Measurements from ENCODE around the gene TMF1. TPM values are rescaled to one million over a fixed set of nuclear protein-coding genes. Genes with fewer than 3 reads are reported as not detected.
A peak's percentile ranks its signal among the peaks of the same experiment; 100 is the strongest.

TMF1 gene
- total and polyA plus RNA-seq, 2 experiments from 2014 or later, result 15.8 to 21.3 TPM

DNA sequence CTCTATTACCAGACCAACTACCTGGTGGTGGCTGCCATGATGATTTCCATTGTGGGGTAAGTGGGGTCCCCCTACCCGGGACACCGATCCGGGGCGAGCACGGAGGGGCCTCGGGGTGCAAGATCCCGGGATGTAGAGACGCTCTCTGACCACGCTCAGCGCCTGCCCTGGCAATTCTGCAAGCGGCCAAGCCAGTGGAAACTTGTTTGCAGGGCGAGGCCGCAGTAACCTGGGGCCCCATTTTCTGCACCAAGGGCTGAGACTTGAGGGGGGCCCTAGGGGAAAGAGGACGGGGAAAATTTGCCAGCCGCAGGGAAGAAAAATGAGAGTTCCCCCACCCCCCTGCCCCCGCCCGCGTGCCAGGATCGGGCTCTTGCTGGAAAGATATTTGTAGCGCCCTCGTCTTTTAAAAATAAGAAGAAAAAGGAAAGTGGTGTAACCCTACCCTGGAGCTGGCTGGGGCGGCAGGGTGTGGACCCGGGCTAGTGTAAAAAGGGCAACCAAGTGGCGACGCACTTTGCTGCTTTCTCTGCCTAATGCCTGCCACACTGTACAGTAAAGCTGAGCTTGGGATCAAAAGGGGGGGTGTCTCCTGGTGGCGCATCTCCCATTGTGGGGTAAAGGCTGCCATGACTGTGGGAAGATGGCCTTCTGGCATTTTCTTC, 33.2 kb upstream of the TMF1 start:
- TF ChIP-seq, protein P1, sequence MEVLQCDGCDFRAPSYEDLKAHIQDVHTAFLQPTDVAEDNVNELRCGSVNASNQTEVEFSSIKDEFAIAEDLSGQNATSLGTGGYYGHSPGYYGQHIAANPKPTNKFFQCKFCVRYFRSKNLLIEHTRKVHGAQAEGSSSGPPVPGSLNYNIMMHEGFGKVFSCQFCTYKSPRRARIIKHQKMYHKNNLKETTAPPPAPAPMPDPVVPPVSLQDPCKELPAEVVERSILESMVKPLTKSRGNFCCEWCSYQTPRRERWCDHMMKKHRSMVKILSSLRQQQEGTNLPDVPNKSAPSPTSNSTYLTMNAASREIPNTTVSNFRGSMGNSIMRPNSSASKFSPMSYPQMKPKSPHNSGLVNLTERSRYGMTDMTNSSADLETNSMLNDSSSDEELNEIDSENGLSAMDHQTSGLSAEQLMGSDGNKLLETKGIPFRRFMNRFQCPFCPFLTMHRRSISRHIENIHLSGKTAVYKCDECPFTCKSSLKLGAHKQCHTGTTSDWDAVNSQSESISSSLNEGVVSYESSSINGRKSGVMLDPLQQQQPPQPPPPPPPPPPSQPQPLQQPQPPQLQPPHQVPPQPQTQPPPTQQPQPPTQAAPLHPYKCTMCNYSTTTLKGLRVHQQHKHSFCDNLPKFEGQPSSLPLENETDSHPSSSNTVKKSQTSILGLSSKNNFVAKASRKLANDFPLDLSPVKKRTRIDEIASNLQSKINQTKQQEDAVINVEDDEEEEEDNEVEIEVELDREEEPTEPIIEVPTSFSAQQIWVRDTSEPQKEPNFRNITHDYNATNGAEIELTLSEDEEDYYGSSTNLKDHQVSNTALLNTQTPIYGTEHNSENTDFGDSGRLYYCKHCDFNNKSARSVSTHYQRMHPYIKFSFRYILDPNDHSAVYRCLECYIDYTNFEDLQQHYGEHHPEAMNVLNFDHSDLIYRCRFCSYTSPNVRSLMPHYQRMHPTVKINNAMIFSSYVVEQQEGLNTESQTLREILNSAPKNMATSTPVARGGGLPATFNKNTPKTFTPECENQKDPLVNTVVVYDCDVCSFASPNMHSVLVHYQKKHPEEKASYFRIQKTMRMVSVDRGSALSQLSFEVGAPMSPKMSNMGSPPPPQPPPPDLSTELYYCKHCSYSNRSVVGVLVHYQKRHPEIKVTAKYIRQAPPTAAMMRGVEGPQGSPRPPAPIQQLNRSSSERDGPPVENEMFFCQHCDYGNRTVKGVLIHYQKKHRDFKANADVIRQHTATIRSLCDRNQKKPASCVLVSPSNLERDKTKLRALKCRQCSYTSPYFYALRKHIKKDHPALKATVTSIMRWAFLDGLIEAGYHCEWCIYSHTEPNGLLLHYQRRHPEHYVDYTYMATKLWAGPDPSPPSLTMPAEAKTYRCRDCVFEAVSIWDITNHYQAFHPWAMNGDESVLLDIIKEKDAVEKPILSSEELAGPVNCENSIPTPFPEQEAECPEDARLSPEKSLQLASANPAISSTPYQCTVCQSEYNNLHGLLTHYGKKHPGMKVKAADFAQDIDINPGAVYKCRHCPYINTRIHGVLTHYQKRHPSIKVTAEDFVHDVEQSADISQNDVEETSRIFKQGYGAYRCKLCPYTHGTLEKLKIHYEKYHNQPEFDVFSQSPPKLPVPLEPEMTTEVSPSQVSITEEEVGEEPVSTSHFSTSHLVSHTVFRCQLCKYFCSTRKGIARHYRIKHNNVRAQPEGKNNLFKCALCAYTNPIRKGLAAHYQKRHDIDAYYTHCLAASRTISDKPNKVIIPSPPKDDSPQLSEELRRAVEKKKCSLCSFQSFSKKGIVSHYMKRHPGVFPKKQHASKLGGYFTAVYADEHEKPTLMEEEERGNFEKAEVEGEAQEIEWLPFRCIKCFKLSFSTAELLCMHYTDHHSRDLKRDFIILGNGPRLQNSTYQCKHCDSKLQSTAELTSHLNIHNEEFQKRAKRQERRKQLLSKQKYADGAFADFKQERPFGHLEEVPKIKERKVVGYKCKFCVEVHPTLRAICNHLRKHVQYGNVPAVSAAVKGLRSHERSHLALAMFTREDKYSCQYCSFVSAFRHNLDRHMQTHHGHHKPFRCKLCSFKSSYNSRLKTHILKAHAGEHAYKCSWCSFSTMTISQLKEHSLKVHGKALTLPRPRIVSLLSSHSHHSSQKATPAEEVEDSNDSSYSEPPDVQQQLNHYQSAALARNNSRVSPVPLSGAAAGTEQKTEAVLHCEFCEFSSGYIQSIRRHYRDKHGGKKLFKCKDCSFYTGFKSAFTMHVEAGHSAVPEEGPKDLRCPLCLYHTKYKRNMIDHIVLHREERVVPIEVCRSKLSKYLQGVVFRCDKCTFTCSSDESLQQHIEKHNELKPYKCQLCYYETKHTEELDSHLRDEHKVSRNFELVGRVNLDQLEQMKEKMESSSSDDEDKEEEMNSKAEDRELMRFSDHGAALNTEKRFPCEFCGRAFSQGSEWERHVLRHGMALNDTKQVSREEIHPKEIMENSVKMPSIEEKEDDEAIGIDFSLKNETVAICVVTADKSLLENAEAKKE (CRISPR knock-in tag; IDR thresholded peaks at IDR 0.05), result no peak
- TF ChIP-seq JUNB (IDR thresholded peaks at IDR 0.05; ENCODE audit: unreplicated experiment) (no peak), ZNF331 (CRISPR knock-in tag; IDR thresholded peaks at IDR 0.05; ENCODE audit: low read depth) (no peak), EZH2 (IDR thresholded peaks at IDR 0.05; ENCODE audit: low read depth, unreplicated experiment) (no peak), ZNF114 (CRISPR knock-in tag; IDR thresholded peaks at IDR 0.05) (no peak), EZH2phosphoT487 (IDR thresholded peaks at IDR 0.05; ENCODE audit: unreplicated experiment) (no peak), CREB1 (CRISPR knock-in tag; IDR thresholded peaks at IDR 0.05; ENCODE audit: low read depth) (no peak), NANOG (IDR thresholded peaks at IDR 0.05; ENCODE audit: borderline replicate concordance) (no peak), POLR2AphosphoS5 (IDR thresholded peaks at IDR 0.05; ENCODE audit: low read depth) (no peak), STAT1 (IDR thresholded peaks at IDR 0.05; ENCODE audit: unreplicated experiment) (no peak)
- TF ChIP-seq, protein P2, sequence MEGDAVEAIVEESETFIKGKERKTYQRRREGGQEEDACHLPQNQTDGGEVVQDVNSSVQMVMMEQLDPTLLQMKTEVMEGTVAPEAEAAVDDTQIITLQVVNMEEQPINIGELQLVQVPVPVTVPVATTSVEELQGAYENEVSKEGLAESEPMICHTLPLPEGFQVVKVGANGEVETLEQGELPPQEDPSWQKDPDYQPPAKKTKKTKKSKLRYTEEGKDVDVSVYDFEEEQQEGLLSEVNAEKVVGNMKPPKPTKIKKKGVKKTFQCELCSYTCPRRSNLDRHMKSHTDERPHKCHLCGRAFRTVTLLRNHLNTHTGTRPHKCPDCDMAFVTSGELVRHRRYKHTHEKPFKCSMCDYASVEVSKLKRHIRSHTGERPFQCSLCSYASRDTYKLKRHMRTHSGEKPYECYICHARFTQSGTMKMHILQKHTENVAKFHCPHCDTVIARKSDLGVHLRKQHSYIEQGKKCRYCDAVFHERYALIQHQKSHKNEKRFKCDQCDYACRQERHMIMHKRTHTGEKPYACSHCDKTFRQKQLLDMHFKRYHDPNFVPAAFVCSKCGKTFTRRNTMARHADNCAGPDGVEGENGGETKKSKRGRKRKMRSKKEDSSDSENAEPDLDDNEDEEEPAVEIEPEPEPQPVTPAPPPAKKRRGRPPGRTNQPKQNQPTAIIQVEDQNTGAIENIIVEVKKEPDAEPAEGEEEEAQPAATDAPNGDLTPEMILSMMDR (conservative IDR thresholded peaks at IDR 0.05; ENCODE audit: low read depth in 2 of 2), result no peak
- TF ChIP-seq, protein P3, sequence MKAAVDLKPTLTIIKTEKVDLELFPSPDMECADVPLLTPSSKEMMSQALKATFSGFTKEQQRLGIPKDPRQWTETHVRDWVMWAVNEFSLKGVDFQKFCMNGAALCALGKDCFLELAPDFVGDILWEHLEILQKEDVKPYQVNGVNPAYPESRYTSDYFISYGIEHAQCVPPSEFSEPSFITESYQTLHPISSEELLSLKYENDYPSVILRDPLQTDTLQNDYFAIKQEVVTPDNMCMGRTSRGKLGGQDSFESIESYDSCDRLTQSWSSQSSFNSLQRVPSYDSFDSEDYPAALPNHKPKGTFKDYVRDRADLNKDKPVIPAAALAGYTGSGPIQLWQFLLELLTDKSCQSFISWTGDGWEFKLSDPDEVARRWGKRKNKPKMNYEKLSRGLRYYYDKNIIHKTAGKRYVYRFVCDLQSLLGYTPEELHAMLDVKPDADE (IDR thresholded peaks at IDR 0.05), result no peak
- TF ChIP-seq, protein P4, sequence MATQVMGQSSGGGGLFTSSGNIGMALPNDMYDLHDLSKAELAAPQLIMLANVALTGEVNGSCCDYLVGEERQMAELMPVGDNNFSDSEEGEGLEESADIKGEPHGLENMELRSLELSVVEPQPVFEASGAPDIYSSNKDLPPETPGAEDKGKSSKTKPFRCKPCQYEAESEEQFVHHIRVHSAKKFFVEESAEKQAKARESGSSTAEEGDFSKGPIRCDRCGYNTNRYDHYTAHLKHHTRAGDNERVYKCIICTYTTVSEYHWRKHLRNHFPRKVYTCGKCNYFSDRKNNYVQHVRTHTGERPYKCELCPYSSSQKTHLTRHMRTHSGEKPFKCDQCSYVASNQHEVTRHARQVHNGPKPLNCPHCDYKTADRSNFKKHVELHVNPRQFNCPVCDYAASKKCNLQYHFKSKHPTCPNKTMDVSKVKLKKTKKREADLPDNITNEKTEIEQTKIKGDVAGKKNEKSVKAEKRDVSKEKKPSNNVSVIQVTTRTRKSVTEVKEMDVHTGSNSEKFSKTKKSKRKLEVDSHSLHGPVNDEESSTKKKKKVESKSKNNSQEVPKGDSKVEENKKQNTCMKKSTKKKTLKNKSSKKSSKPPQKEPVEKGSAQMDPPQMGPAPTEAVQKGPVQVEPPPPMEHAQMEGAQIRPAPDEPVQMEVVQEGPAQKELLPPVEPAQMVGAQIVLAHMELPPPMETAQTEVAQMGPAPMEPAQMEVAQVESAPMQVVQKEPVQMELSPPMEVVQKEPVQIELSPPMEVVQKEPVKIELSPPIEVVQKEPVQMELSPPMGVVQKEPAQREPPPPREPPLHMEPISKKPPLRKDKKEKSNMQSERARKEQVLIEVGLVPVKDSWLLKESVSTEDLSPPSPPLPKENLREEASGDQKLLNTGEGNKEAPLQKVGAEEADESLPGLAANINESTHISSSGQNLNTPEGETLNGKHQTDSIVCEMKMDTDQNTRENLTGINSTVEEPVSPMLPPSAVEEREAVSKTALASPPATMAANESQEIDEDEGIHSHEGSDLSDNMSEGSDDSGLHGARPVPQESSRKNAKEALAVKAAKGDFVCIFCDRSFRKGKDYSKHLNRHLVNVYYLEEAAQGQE (IDR thresholded peaks at IDR 0.05; ENCODE audit: unreplicated experiment), result no peak
- Histone ChIP-seq H3K9me2 (ENCODE audit: insufficient read depth) (no peaks in the 10 kb centered on the region), H2AFZ (peak overlapping the region; percentile 95), H4K20me1 (replicated peaks; ENCODE audit: insufficient read depth) (no peaks in the 10 kb centered on the region), H3K27me3 (ENCODE audit: insufficient read depth) (no peaks in the 10 kb centered on the region), H3K36me3 (ENCODE audit: insufficient read depth) (no peaks in the 10 kb centered on the region), H3K4me3 (peak overlapping the region; percentile 81), H3K27ac (ENCODE audit: low read depth) (no peak overlapping the region), H3K79me2 (replicated peaks; ENCODE audit: insufficient read depth) (0 out of 2 replicates have a peak, but pooled peaks cover 13% of the 10 kb centered on the region), H3K4me1 (ENCODE audit: insufficient read depth) (peaks cover 44% of the 10 kb centered on the region), H3F3A (replicated peaks; ENCODE audit: low read depth) (no peaks in the 10 kb centered on the region), H3K4me2 (peak overlapping the region; percentile 84)
- H3K4me1 Mint-ChIP-seq, result peaks cover 53% of the 10 kb centered on the region
- no peaks in the 10 kb centered on the region for H3K9me3 Mint-ChIP-seq
- no peak for DNase-seq (ENCODE audit: low spot score)
- no peaks in the 10 kb centered on the region for H3K27me3 Mint-ChIP-seq (ENCODE audit: insufficient read depth, low read depth, poor library complexity)
- peak overlapping the region; percentile 95 for H3K4me3 Mint-ChIP-seq
- no peaks in the 10 kb centered on the region; the same call in 2 of the 3 replicates for H3K36me3 Mint-ChIP-seq (ENCODE audit: low read depth)
- no peak overlapping the region for H3K27ac Mint-ChIP-seq
- ATAC-seq, result peak; percentile 50

Measured in GM23338 (cell line).